ENCODE results near the gene NCKAP5L. TPM values are rescaled to one million over a fixed set of nuclear protein-coding genes. Genes with fewer than 3 reads are reported as not detected.

NCKAP5L gene
- total and polyA plus RNA-seq, 2 donors (not counting 1 experiment from before 2014, with no cell fraction given), result 3.9 to 14.2 TPM

DNA sequence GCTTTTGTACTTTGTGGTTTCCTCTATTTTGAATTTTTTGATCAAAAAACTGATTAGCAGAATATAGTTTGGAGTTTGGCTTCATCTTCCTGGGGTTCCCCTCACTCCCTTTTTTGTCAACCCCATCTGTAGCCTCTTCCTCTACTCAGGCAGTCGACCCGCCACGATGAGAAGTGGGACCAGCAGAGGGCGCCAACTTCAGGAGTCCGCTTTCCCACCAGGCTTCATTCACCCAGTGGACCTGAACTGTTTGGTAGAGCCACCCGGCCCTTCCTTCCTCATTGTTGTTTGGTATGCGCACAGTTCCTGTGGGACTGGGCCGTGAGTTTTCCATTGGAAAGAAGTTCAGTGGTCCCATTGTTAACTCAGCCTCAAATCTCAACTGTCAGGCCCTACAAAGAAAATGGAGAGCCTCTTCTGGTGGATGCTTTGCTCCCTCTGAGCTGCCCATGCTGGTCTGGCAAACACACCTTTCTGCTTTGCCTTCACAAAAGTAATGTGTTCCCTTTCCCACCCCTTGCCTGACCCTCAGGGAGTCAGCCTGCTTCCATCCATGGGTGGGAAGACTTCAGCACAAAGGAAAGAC lies 65.1 kb downstream of the NCKAP5L start:
- no peak overlapping the region for H3K27ac ChIP-seq (ENCODE audit: insufficient read depth, low read length)
- no peak overlapping the region for H3K4me2 ChIP-seq (ENCODE audit: extremely low read depth, insufficient read depth, low read length)
- H3K9me3 ChIP-seq (ENCODE audit: control insufficient read depth, insufficient read depth, low read depth, low read length), result no peaks in the 10 kb centered on the region
- no peaks in the 10 kb centered on the region for H4K20me1 ChIP-seq (ENCODE audit: control insufficient read depth, extremely low read depth, insufficient read depth, low read length)
- no peaks in the 10 kb centered on the region for H3K4me1 ChIP-seq (ENCODE audit: control insufficient read depth, extremely low read depth, insufficient read depth, low read length)
- TF ChIP-seq EZH2 (IDR thresholded peaks at IDR 0.05; ENCODE audit: low read length, missing control alignments), result no peak
- TF ChIP-seq, protein P1, sequence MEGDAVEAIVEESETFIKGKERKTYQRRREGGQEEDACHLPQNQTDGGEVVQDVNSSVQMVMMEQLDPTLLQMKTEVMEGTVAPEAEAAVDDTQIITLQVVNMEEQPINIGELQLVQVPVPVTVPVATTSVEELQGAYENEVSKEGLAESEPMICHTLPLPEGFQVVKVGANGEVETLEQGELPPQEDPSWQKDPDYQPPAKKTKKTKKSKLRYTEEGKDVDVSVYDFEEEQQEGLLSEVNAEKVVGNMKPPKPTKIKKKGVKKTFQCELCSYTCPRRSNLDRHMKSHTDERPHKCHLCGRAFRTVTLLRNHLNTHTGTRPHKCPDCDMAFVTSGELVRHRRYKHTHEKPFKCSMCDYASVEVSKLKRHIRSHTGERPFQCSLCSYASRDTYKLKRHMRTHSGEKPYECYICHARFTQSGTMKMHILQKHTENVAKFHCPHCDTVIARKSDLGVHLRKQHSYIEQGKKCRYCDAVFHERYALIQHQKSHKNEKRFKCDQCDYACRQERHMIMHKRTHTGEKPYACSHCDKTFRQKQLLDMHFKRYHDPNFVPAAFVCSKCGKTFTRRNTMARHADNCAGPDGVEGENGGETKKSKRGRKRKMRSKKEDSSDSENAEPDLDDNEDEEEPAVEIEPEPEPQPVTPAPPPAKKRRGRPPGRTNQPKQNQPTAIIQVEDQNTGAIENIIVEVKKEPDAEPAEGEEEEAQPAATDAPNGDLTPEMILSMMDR (conservative IDR thresholded peaks at IDR 0.05 in 1 of 2, IDR thresholded peaks at IDR 0.05 in 1 of 2; ENCODE audit: low read depth in 1 of 2, low read length in 2 of 2), result peak; percentile 66 to 81
- H3K36me3 ChIP-seq (ENCODE audit: control insufficient read depth, insufficient read depth, low read length), result peaks cover 21% of the 10 kb centered on the region
- no peak overlapping the region for H2AFZ ChIP-seq (ENCODE audit: low read length)
- no peak overlapping the region for H3K9ac ChIP-seq (ENCODE audit: insufficient read depth, low read length)
- H3K27me3 ChIP-seq (ENCODE audit: control insufficient read depth, insufficient read depth, low read length), result no peaks in the 10 kb centered on the region
- no peaks in the 10 kb centered on the region for H3K79me2 ChIP-seq (ENCODE audit: control insufficient read depth, insufficient read depth, low read length)
- no peak overlapping the region for H3K4me3 ChIP-seq (replicated peaks in 1 of 4; ENCODE audit: control extremely low read depth in 1 of 4, insufficient read depth in 1 of 4, low read depth in 3 of 4, low read length in 4 of 4)
- peak; percentile 26 to 52 for DNase-seq (ENCODE audit: low read depth in 2 of 2)

DNA sequence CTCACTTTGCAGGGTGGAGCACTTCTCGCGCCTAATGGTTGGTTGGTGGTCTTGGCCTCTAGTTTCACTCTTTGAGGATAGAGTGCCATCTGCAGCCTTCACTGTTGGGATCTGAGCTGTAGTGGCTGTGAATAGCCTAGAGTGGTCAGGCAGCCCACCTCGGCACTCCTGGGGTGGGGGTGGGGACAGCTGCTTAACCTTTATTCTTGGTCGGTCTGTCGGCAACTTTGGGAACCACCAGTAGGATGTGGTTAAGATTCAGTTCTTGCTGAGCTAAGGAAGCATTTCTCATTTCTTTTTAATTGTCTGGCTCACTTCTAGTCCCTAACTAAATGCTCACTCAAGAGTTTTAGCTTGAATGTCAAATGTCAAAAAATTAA lies 65.8 kb downstream of the NCKAP5L start:
- Histone ChIP-seq H3K9me3 (ENCODE audit: control insufficient read depth, insufficient read depth, low read depth, low read length) (no peaks in the 10 kb centered on the region), H3K27ac (ENCODE audit: insufficient read depth, low read length) (no peak overlapping the region), H3K36me3 (ENCODE audit: control insufficient read depth, insufficient read depth, low read length) (peaks cover 21% of the 10 kb centered on the region), H3K4me3 (replicated peaks in 1 of 4; ENCODE audit: control extremely low read depth in 1 of 4, insufficient read depth in 1 of 4, low read depth in 3 of 4, low read length in 4 of 4) (no peak overlapping the region), H3K4me2 (ENCODE audit: extremely low read depth, insufficient read depth, low read length) (no peak overlapping the region), H2AFZ (ENCODE audit: low read length) (no peak overlapping the region), H4K20me1 (ENCODE audit: control insufficient read depth, extremely low read depth, insufficient read depth, low read length) (no peaks in the 10 kb centered on the region), H3K9ac (ENCODE audit: insufficient read depth, low read length) (no peak overlapping the region), H3K79me2 (ENCODE audit: control insufficient read depth, insufficient read depth, low read length) (no peaks in the 10 kb centered on the region), H3K27me3 (ENCODE audit: control insufficient read depth, insufficient read depth, low read length) (no peaks in the 10 kb centered on the region), H3K4me1 (ENCODE audit: control insufficient read depth, extremely low read depth, insufficient read depth, low read length) (no peaks in the 10 kb centered on the region)
- no peak for TF ChIP-seq EZH2 (IDR thresholded peaks at IDR 0.05; ENCODE audit: low read length, missing control alignments)
- TF ChIP-seq, protein P1 (conservative IDR thresholded peaks at IDR 0.05 in 1 of 2, IDR thresholded peaks at IDR 0.05 in 1 of 2; ENCODE audit: low read depth in 1 of 2, low read length in 2 of 2), result no peak
- no peak for DNase-seq (ENCODE audit: low read depth in 2 of 2)

DNA sequence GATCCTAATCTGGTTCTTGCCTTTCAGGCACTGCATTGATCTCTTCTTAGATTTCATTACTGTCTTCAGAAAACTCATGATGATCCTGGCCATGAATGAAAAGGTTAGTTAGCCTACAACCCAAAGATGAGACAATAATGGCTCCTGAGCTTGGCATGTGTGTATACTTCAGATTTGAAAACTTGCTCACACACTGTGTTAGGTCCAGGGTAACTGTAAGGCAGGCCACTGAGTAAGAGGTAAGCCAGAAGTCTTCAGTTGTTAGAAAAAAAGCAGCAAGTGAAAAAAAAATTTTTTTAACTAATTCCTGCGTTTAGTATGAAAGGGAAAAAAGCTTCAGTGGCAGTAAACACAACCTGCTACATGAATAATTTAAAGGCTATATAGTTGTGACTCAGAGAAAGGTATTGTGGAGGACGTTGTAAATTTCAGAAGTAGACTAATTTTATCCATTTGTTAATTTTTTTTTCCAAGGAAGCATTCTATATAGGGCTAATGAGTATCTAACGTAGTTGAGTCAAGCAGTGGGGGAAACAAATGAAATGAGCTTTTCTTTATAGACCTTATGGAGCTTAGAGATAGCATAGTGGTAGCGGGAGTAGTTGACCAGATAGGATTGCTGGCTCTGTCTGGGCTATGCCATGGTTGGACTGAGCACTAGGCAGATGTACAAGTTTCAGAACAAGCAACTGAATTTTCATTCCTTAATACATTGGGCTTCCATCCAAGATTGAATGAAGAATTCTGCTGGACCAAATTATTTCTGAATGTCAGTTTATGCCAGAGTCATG lies 66.3 kb downstream of the NCKAP5L start:
- no peak for DNase-seq (ENCODE audit: low read depth in 2 of 2)
- Histone ChIP-seq H3K36me3 (ENCODE audit: control insufficient read depth, insufficient read depth, low read length) (peaks cover 21% of the 10 kb centered on the region), H3K27ac (ENCODE audit: insufficient read depth, low read length) (no peak overlapping the region), H3K27me3 (ENCODE audit: control insufficient read depth, insufficient read depth, low read length) (no peaks in the 10 kb centered on the region), H3K9ac (ENCODE audit: insufficient read depth, low read length) (no peak overlapping the region), H3K9me3 (ENCODE audit: control insufficient read depth, insufficient read depth, low read depth, low read length) (no peaks in the 10 kb centered on the region), H3K4me1 (ENCODE audit: control insufficient read depth, extremely low read depth, insufficient read depth, low read length) (no peaks in the 10 kb centered on the region), H3K79me2 (ENCODE audit: control insufficient read depth, insufficient read depth, low read length) (no peaks in the 10 kb centered on the region), H4K20me1 (ENCODE audit: control insufficient read depth, extremely low read depth, insufficient read depth, low read length) (no peaks in the 10 kb centered on the region), H2AFZ (ENCODE audit: low read length) (no peak overlapping the region), H3K4me3 (replicated peaks in 1 of 4; ENCODE audit: control extremely low read depth in 1 of 4, insufficient read depth in 1 of 4, low read depth in 3 of 4, low read length in 4 of 4) (no peak overlapping the region), H3K4me2 (ENCODE audit: extremely low read depth, insufficient read depth, low read length) (no peak overlapping the region)
- TF ChIP-seq EZH2 (IDR thresholded peaks at IDR 0.05; ENCODE audit: low read length, missing control alignments), result no peak
- TF ChIP-seq, protein P1 (conservative IDR thresholded peaks at IDR 0.05 in 1 of 2, IDR thresholded peaks at IDR 0.05 in 1 of 2; ENCODE audit: low read depth in 1 of 2, low read length in 2 of 2), result no peak

All from fibroblast of lung (primary cell).